GM23248 (cell line): ENCODE data around the gene PAPOLG. TPM values are rescaled to one million over a fixed set of nuclear protein-coding genes. Genes with fewer than 3 reads are reported as not detected.

ENCODE experiments used
- DNase-seq: peaks from one replicate; pipeline ENCODE4 v3.0.0-alpha.2; 2015
- H2AFZ ChIP-seq: fragments of 200-600 bp; sonication (generic); 2 replicates; pipeline ENCODE4 v1.6.1; 2016; ENCODE audit warnings: antibody characterized with exemption
- H3F3A ChIP-seq: fragments of 200-600 bp; sonication (generic); 2 replicates; pipeline ENCODE4 v1.6.1; 2016; ENCODE audit warnings: mild to moderate bottlenecking, antibody characterized with exemption, mixed run types; ENCODE audit not compliant: insufficient read depth
- H3K27ac ChIP-seq: fragments of 200-600 bp; sonication (generic); 2 replicates; pipeline ENCODE4 v1.5.1; 2016; ENCODE audit warnings: mild to moderate bottlenecking
- H3K27me3 ChIP-seq: fragments of 200-600 bp; sonication (generic); replicated peaks from 2 replicates; pipeline ENCODE4 v1.6.1; 2016; ENCODE audit warnings: mild to moderate bottlenecking; ENCODE audit not compliant: insufficient read depth
- H3K36me3 ChIP-seq: fragments of 200-600 bp; sonication (generic); 2 replicates; pipeline ENCODE4 v1.6.1; 2016; ENCODE audit warnings: low read depth, mild to moderate bottlenecking
- H3K4me1 ChIP-seq: fragments of 200-600 bp; sonication (generic); 2 replicates; pipeline ENCODE4 v1.6.1; 2016; ENCODE audit warnings: mild to moderate bottlenecking; ENCODE audit not compliant: insufficient read depth
- H3K4me2 ChIP-seq: fragments of 200-600 bp; sonication (generic); one replicate; pipeline ENCODE4 v1.6.1; 2016; ENCODE audit warnings: mild to moderate bottlenecking; ENCODE audit not compliant: unreplicated experiment
- H3K4me3 ChIP-seq: fragments of 200-600 bp; sonication (generic); 2 replicates; pipeline ENCODE4 v1.5.1; 2016; ENCODE audit warnings: mild to moderate bottlenecking
- H3K79me2 ChIP-seq: fragments of 200-600 bp; sonication (generic); 2 replicates; pipeline ENCODE4 v1.6.1; 2016; ENCODE audit warnings: mild to moderate bottlenecking; ENCODE audit not compliant: insufficient read depth
- H3K9ac ChIP-seq: fragments of 200-600 bp; sonication (generic); 2 replicates; pipeline ENCODE4 v1.6.1; 2016; ENCODE audit warnings: mild to moderate bottlenecking
- H3K9me2 ChIP-seq: fragments of 200-600 bp; sonication (generic); 2 replicates; pipeline ENCODE4 v1.6.1; 2016; ENCODE audit warnings: mixed run types, mild to moderate bottlenecking, moderate library complexity; ENCODE audit not compliant: insufficient read depth
- H3K9me3 ChIP-seq: fragments of 200-600 bp; sonication (generic); one replicate; pipeline ENCODE4 v1.6.1; 2017; ENCODE audit warnings: low read depth
- H4K20me1 ChIP-seq: fragments of 200-600 bp; sonication (generic); 2 replicates; pipeline ENCODE4 v1.6.0; 2016; ENCODE audit not compliant: insufficient read depth
- EZH2 ChIP-seq: fragments of 200-600 bp; sonication (generic); IDR thresholded peaks from 2 replicates; pipeline ENCODE4 v1.6.1; 2018; ENCODE audit warnings: antibody characterized with exemption, mild to moderate bottlenecking; ENCODE audit not compliant: insufficient read depth, poor library complexity, severe bottlenecking
- EZH2phosphoT487 ChIP-seq: fragments of 200-600 bp; sonication (generic); IDR thresholded peaks from 2 replicates; pipeline ENCODE4 v1.6.1; 2018; ENCODE audit warnings: antibody characterized with exemption, moderate library complexity, mild to moderate bottlenecking, low read depth; ENCODE audit not compliant: insufficient read depth
- WGBS, 2 experiments: methylation state at CpG; one replicate each; pipeline ENCODE4 v1.1.6; 2015 to 2017; ENCODE audit warnings: low lambda C conversion rate in 2 of 2, low coverage in 1 of 2; ENCODE audit errors: missing lambda C conversion rate in 2 of 2; 5-methylcytosine and 5-hydroxymethylcytosine counted together
- in situ Hi-C: fragments of 300-500 bp; cut with MboI; formaldehyde crosslinking; loops from 2 replicates; pipeline ENCODE4 v1.15.0; 2020
- polyA plus RNA-seq: library from polyadenylated mRNA; unstranded; fragments of >200 nt; fragmentation: Nextera tagmentation; extraction: Ambion mirVana; gene quantifications from 2 replicates; pipeline ENCODE4 v1.2.1, GENCODE V29; 2016
- total RNA-seq: library from RNA; depleted of rRNA; stranded (reverse); fragments of >200 nt; shearing (Covaris generic); gene quantifications from 2 replicates; pipeline ENCODE4 v1.2.3, GENCODE V29; 2014

PAPOLG gene
- total and polyA plus RNA-seq, 2 experiments from 2014 or later = 8.2 to 10.9 TPM

- Histone ChIP-seq H3K79me2 (peaks cover 59% of the 10 kb centered on the region), H3K9me2 (no peaks in the 10 kb centered on the region), H3K27ac (no peak overlapping the region), H3F3A (no peaks in the 10 kb centered on the region), H3K9ac (no peak overlapping the region), H3K4me3 (no peak overlapping the region), H4K20me1 (no peaks in the 10 kb centered on the region; the same call in 1 of the 2 replicates), H3K9me3 (no peaks in the 10 kb centered on the region), H3K4me1 (peaks cover 9% of the 10 kb centered on the region; the same call in 1 of the 2 replicates), H3K36me3 (peaks cover 33% of the 10 kb centered on the region), H2AFZ (no peak overlapping the region), H3K4me2 (no peak overlapping the region), H3K27me3 (no peaks in the 10 kb centered on the region)
- WGBS, 2 experiments = 95 to 100% methylated on average over 1 of the region's 1 CpG
- no peak for DNase-seq
- TF ChIP-seq EZH2phosphoT487 (no peak), EZH2 (no peak)
- in situ Hi-C loops = no loop called here
Observed at GRCh38 chr2:60759654-60760053, 3.6 kb downstream of the PAPOLG start.

GRCh38 chr2:60764736-60765534, 8.9 kb downstream of the PAPOLG start:
- TF ChIP-seq EZH2phosphoT487 = no peak
- TF ChIP-seq EZH2 = no peak
- Histone ChIP-seq H3K9ac (no peak overlapping the region), H3F3A (no peaks in the 10 kb centered on the region), H3K36me3 (peaks cover 65% of the 10 kb centered on the region), H3K9me2 (no peaks in the 10 kb centered on the region), H3K4me3 (no peak overlapping the region), H3K4me1 (no peaks in the 10 kb centered on the region), H3K79me2 (peaks cover 41% of the 10 kb centered on the region), H2AFZ (no peak overlapping the region), H3K9me3 (no peaks in the 10 kb centered on the region), H3K27ac (no peak overlapping the region), H4K20me1 (no peaks in the 10 kb centered on the region), H3K4me2 (no peak overlapping the region), H3K27me3 (no peaks in the 10 kb centered on the region)
- DNase-seq = peak; percentile 53
- WGBS, 2 experiments = 72 to 78% methylated on average over 3 of the region's 3 CpGs
- in situ Hi-C loops = no loop called here

- Histone ChIP-seq H3K9ac (no peak overlapping the region), H3K36me3 (peaks cover 65% of the 10 kb centered on the region), H3K9me2 (no peaks in the 10 kb centered on the region), H3K4me3 (no peak overlapping the region), H3K27me3 (no peaks in the 10 kb centered on the region), H3K9me3 (no peaks in the 10 kb centered on the region), H3K27ac (no peak overlapping the region), H3K79me2 (peaks cover 30% of the 10 kb centered on the region), H2AFZ (no peak overlapping the region), H3F3A (no peaks in the 10 kb centered on the region), H3K4me1 (no peaks in the 10 kb centered on the region), H4K20me1 (no peaks in the 10 kb centered on the region), H3K4me2 (no peak overlapping the region)
- WGBS, 2 experiments = 96% methylated on average over 3 of the region's 3 CpGs
- in situ Hi-C loops = no loop called here
- TF ChIP-seq EZH2phosphoT487 = no peak
- no peak for TF ChIP-seq EZH2
- DNase-seq = no peak
Observed at GRCh38 chr2:60766283-60766682, 10.2 kb downstream of the PAPOLG start.

GRCh38 chr2:60771508-60771907, 15.4 kb downstream of the PAPOLG start:
- in situ Hi-C loops = no loop called here
- WGBS, 2 experiments = 98 to 99% methylated on average over 3 of the region's 3 CpGs
- H4K20me1 ChIP-seq = no peaks in the 10 kb centered on the region

More at GRCh38 chr2:60771508-60771907, 15.4 kb downstream of the PAPOLG start:
- Histone ChIP-seq H3K9me2 (no peaks in the 10 kb centered on the region), H3K9ac (no peak overlapping the region), H3K27ac (no peak overlapping the region), H3K4me3 (no peak overlapping the region), H3K4me2 (no peak overlapping the region), H3K9me3 (no peaks in the 10 kb centered on the region), H3K4me1 (no peaks in the 10 kb centered on the region), H3K36me3 (peaks cover 63% of the 10 kb centered on the region), H3K79me2 (0 out of 2 replicates have a peak, but pooled peaks cover 2% of the 10 kb centered on the region), H3K27me3 (no peaks in the 10 kb centered on the region), H3F3A (no peaks in the 10 kb centered on the region), H2AFZ (no peak overlapping the region)
- no peak for TF ChIP-seq EZH2
- TF ChIP-seq EZH2phosphoT487 = no peak
- no peak for DNase-seq
